GM12878 (cell line): ENCODE results near the gene ZNF775. TPM values are rescaled to one million over a fixed set of nuclear protein-coding genes. Genes with fewer than 3 reads are reported as not detected.

Source experiments
- ATF7 ChIP-seq: fragments of 450-650 bp; IDR thresholded peaks from 2 replicates; pipeline ENCODE4 v1.6.1; 2016; ENCODE audit warnings: low read depth, mild to moderate bottlenecking
- BRCA1 ChIP-seq: IDR thresholded peaks from 2 replicates; pipeline ENCODE4 v1.6.1; 2011; ENCODE audit warnings: low read depth, low read length, improper control_type of control experiment
- CBX5 ChIP-seq: sonication (generic); IDR thresholded peaks from 2 replicates; pipeline ENCODE4 v1.6.1; 2016; ENCODE audit warnings: low read depth, moderate library complexity, mild to moderate bottlenecking, inconsistent platforms
- CREB1 ChIP-seq: IDR thresholded peaks from 2 replicates; pipeline ENCODE4 v1.6.1; 2012; ENCODE audit warnings: low read depth, mild to moderate bottlenecking, inconsistent platforms
- CREM ChIP-seq: IDR thresholded peaks from 2 replicates; pipeline ENCODE4 v1.6.1; 2014; ENCODE audit warnings: antibody characterized with exemption, low read depth
- EGR1 ChIP-seq, 2 experiments: IDR thresholded peaks; 1 replicate in 1 of 2; 2 replicates in 1 of 2; pipeline ENCODE4 v1.6.1; 2011 to 2012; ENCODE audit warnings: low read depth in 2 of 2, low read length in 2 of 2, borderline replicate concordance in 1 of 2, mild to moderate bottlenecking in 1 of 2, moderate library complexity in 1 of 2
- HCFC1 ChIP-seq: fragments of 150-350 bp; IDR thresholded peaks from 2 replicates; pipeline ENCODE4 v1.6.1; 2014; ENCODE audit warnings: low read length
- IKZF2 ChIP-seq, 2 experiments: fragments of 450-650 bp; IDR thresholded peaks; 2 replicates each; pipeline ENCODE4 v1.6.1; 2017; ENCODE audit warnings: mild to moderate bottlenecking in 2 of 2, moderate library complexity in 2 of 2
- JUNB ChIP-seq: IDR thresholded peaks from 2 replicates; pipeline ENCODE4 v1.6.1; 2016; ENCODE audit warnings: antibody characterized with exemption, mild to moderate bottlenecking
- MTA2 ChIP-seq: fragments of 450-650 bp; IDR thresholded peaks from 2 replicates; pipeline ENCODE4 v1.6.1; 2016; ENCODE audit warnings: low read depth, mild to moderate bottlenecking, moderate library complexity
- MTA3 ChIP-seq: IDR thresholded peaks from 2 replicates; pipeline ENCODE4 v1.6.1; 2012; ENCODE audit warnings: low read length, inconsistent platforms, borderline replicate concordance
- NFIC ChIP-seq: IDR thresholded peaks from 2 replicates; pipeline ENCODE4 v1.6.1; 2012; ENCODE audit warnings: low read depth, mild to moderate bottlenecking, inconsistent platforms, low read length, moderate library complexity
- NR2C1 ChIP-seq: fragments of 450-650 bp; IDR thresholded peaks from 2 replicates; pipeline ENCODE4 v1.6.1; 2017; ENCODE audit warnings: antibody characterized with exemption, mild to moderate bottlenecking, moderate library complexity
- PAX5 ChIP-seq: IDR thresholded peaks from 2 replicates; pipeline ENCODE4 v1.6.1; 2011; ENCODE audit warnings: low read depth, low read length, borderline replicate concordance
- RCOR1 ChIP-seq: conservative IDR thresholded peaks from 2 replicates; pipeline ENCODE4 v1.6.1; 2012; ENCODE audit warnings: low read depth, low read length, improper control_type of control experiment
- RUNX3 ChIP-seq: IDR thresholded peaks from 2 replicates; pipeline ENCODE4 v1.6.1; 2012; ENCODE audit warnings: low read length, inconsistent platforms
- SP1 ChIP-seq: IDR thresholded peaks from one replicate; pipeline ENCODE4 v1.6.1; 2011; ENCODE audit warnings: low read depth, low read length
- STAT1 ChIP-seq: fragments of 450-650 bp; conservative IDR thresholded peaks from 2 replicates; pipeline ENCODE4 v1.6.1; 2014; ENCODE audit warnings: antibody characterized with exemption, mild to moderate bottlenecking
- TCF12 ChIP-seq: IDR thresholded peaks from 2 replicates; pipeline ENCODE4 v1.6.1; 2011; ENCODE audit warnings: low read depth, mild to moderate bottlenecking, low read length
- WRNIP1 ChIP-seq: IDR thresholded peaks from 2 replicates; pipeline ENCODE4 v1.6.1; 2011; ENCODE audit warnings: low read depth, low read length, improper control_type of control experiment, borderline replicate concordance
- YY1 ChIP-seq: IDR thresholded peaks from 2 replicates; pipeline ENCODE4 v1.6.1; 2011; ENCODE audit warnings: low read depth, mild to moderate bottlenecking, low read length
- ZNF207 ChIP-seq: fragments of 450-650 bp; IDR thresholded peaks from 2 replicates; pipeline ENCODE4 v1.6.1; 2014; ENCODE audit warnings: antibody characterized with exemption, mild to moderate bottlenecking, borderline replicate concordance
- ZNF24 ChIP-seq: fragments of 450-650 bp; IDR thresholded peaks from 2 replicates; pipeline ENCODE4 v1.6.1; 2017; ENCODE audit warnings: antibody characterized with exemption, mild to moderate bottlenecking
- ZNF274 ChIP-seq: IDR thresholded peaks from one replicate; pipeline ENCODE4 v1.8.0; 2011; ENCODE audit not compliant: insufficient read length, insufficient read depth
- polyA plus RNA-seq, 11 experiments: library from polyadenylated mRNA; depleted of rRNA in 4 of 11; unstranded in 6 of 11; stranded (reverse) in 5 of 11; fragments of >200 nt; fragmentation: Nextera tagmentation in 4 of 11; fragmentation: Illumina TruSeq in 1 of 11; extraction: Ambion mirVana in 4 of 11; extraction: Trizol in 1 of 11; gene quantifications; 1 replicate in 1 of 11; 2 replicates in 10 of 11; pipeline versions ENCODE4 v1.2.1 to v1.2.3, GENCODE V29; 2011 to 2016; ENCODE audit warnings: inconsistent platforms in 2 of 11, missing spikeins in 2 of 11, low read depth in 1 of 11
- total RNA-seq, 4 experiments: library from RNA; depleted of rRNA in 3 of 4; stranded (reverse); fragments of >200 nt in 3 of 4; fragmentation: Illumina TruSeq in 1 of 4; extraction: Trizol in 1 of 4; gene quantifications; 2 replicates each; pipeline versions ENCODE4 v1.2.1 to v1.2.3, GENCODE V29; 2013 to 2021
- TF ChIP-seq, protein P1 (sequence below): fragments of 450-650 bp; formaldehyde crosslinking; IDR thresholded peaks from 2 replicates; pipeline ENCODE4 v1.4.0; 2020; ENCODE audit warnings: mild to moderate bottlenecking, moderate library complexity
- TF ChIP-seq, protein P2 (sequence below): fragments of 450-650 bp; IDR thresholded peaks from 2 replicates; pipeline ENCODE4 v1.6.1; 2017; ENCODE audit warnings: mild to moderate bottlenecking, moderate library complexity

The ZNF775 gene
- total and polyA plus RNA-seq, 10 of the 15 experiments (the other 5 are each of a cell fraction or from before 2014, with no cell fraction given) = 0.05 to 14.3 (median 2.1) TPM

DNA sequence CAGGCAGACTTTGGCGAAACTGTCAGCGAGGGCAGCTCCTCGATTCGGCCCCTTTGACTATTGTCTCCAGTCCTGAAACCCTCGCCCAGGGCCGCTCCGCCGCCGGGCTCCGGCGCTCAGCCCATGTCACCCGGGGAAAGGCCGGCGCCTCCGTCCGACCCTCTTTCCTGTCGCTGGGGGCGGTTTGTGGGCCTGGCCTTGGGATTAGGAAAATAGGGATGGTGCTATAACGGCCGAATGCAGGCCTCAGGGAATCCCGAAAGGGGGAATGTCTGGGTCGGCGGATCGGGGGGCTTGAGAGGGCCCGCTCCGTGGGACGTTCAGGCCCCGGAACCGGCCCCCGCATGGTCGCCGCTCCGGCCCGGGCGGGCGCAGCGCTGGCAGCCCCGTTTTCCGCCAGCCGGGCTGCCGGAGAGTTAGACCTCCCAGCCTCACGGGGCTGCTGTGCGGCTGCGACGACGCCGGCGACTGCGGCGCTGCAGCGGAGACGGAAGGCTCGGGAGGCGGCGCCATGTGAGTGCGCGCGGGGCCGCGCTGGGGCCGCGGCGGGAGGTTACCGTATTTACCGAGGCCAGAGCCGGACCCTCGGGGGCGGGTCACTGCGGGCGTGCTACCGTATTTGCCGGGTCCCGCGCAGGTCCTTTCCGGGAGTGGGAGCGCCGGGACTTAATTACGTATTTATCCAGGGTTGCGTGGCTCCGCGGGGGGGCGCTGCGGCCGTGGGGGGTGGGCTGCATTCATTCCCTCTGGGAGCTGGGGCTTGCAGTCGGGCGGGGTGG, 25.9 kb downstream of the ZNF775 start (continued):
- TF ChIP-seq, protein P1, sequence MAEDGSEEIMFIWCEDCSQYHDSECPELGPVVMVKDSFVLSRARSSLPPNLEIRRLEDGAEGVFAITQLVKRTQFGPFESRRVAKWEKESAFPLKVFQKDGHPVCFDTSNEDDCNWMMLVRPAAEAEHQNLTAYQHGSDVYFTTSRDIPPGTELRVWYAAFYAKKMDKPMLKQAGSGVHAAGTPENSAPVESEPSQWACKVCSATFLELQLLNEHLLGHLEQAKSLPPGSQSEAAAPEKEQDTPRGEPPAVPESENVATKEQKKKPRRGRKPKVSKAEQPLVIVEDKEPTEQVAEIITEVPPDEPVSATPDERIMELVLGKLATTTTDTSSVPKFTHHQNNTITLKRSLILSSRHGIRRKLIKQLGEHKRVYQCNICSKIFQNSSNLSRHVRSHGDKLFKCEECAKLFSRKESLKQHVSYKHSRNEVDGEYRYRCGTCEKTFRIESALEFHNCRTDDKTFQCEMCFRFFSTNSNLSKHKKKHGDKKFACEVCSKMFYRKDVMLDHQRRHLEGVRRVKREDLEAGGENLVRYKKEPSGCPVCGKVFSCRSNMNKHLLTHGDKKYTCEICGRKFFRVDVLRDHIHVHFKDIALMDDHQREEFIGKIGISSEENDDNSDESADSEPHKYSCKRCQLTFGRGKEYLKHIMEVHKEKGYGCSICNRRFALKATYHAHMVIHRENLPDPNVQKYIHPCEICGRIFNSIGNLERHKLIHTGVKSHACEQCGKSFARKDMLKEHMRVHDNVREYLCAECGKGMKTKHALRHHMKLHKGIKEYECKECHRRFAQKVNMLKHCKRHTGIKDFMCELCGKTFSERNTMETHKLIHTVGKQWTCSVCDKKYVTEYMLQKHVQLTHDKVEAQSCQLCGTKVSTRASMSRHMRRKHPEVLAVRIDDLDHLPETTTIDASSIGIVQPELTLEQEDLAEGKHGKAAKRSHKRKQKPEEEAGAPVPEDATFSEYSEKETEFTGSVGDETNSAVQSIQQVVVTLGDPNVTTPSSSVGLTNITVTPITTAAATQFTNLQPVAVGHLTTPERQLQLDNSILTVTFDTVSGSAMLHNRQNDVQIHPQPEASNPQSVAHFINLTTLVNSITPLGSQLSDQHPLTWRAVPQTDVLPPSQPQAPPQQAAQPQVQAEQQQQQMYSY (CRISPR knock-in tag) = no peak
- TF ChIP-seq CBX5 = peak; percentile 79
- TF ChIP-seq, protein P2, sequence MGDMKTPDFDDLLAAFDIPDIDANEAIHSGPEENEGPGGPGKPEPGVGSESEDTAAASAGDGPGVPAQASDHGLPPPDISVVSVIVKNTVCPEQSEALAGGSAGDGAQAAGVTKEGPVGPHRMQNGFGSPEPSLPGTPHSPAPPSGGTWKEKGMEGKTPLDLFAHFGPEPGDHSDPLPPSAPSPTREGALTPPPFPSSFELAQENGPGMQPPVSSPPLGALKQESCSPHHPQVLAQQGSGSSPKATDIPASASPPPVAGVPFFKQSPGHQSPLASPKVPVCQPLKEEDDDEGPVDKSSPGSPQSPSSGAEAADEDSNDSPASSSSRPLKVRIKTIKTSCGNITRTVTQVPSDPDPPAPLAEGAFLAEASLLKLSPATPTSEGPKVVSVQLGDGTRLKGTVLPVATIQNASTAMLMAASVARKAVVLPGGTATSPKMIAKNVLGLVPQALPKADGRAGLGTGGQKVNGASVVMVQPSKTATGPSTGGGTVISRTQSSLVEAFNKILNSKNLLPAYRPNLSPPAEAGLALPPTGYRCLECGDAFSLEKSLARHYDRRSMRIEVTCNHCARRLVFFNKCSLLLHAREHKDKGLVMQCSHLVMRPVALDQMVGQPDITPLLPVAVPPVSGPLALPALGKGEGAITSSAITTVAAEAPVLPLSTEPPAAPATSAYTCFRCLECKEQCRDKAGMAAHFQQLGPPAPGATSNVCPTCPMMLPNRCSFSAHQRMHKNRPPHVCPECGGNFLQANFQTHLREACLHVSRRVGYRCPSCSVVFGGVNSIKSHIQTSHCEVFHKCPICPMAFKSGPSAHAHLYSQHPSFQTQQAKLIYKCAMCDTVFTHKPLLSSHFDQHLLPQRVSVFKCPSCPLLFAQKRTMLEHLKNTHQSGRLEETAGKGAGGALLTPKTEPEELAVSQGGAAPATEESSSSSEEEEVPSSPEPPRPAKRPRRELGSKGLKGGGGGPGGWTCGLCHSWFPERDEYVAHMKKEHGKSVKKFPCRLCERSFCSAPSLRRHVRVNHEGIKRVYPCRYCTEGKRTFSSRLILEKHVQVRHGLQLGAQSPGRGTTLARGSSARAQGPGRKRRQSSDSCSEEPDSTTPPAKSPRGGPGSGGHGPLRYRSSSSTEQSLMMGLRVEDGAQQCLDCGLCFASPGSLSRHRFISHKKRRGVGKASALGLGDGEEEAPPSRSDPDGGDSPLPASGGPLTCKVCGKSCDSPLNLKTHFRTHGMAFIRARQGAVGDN = peak; percentile 90
- TF ChIP-seq ZNF274 = no peak
- TF ChIP-seq SP1 = peak; percentile 55
- TF ChIP-seq STAT1 = 0 out of 2 replicates have a peak, but pooled peaks have one; percentile 62
- peak; percentile 70; the same call in 1 of the 2 replicates for TF ChIP-seq ZNF207
- no peak for TF ChIP-seq MTA3
- no peak for TF ChIP-seq NFIC
- peak in 1 of 2 experiments; percentile 43; a peak in 2 of 4 replicates for TF ChIP-seq IKZF2 (IDR thresholded peaks at IDR 0.05)
- TF ChIP-seq BRCA1 = no peak
- peak; percentile 47 for TF ChIP-seq HCFC1
- TF ChIP-seq NR2C1 = peak; percentile 46
- peak in 1 of 2 experiments; percentile 78; a peak in 2 of 3 replicates for TF ChIP-seq EGR1 (IDR thresholded peaks at IDR 0.05; ENCODE audit: borderline replicate concordance in 1 of 2, low read depth in 2 of 2, low read length in 2 of 2)
- TF ChIP-seq RUNX3 = peak; percentile 75
- TF ChIP-seq CREB1 = peak; percentile 77
- TF ChIP-seq PAX5 = 0 out of 2 replicates have a peak, but pooled peaks have one; percentile 19
- no peak for TF ChIP-seq RCOR1
- no peak for TF ChIP-seq WRNIP1
- TF ChIP-seq ATF7 = peak; percentile 48; the same call in 1 of the 2 replicates
- TF ChIP-seq MTA2 = no peak
- TF ChIP-seq ZNF24 = peak; percentile 73; the same call in 1 of the 2 replicates
- no peak for TF ChIP-seq JUNB
- peak; percentile 93 for TF ChIP-seq YY1
- TF ChIP-seq TCF12 = peak; percentile 45; the same call in 1 of the 2 replicates
- TF ChIP-seq CREM = peak; percentile 21; the same call in 1 of the 2 replicates
